NCI-H1930 (cell line): ENCODE results near the gene FHDC1.

Source experiments
- DNase-seq, 2 experiments: peaks; one replicate each; lab custom pipeline; 2025; lab: John Stamatoyannopoulos, UW

Gene FHDC1

DNA sequence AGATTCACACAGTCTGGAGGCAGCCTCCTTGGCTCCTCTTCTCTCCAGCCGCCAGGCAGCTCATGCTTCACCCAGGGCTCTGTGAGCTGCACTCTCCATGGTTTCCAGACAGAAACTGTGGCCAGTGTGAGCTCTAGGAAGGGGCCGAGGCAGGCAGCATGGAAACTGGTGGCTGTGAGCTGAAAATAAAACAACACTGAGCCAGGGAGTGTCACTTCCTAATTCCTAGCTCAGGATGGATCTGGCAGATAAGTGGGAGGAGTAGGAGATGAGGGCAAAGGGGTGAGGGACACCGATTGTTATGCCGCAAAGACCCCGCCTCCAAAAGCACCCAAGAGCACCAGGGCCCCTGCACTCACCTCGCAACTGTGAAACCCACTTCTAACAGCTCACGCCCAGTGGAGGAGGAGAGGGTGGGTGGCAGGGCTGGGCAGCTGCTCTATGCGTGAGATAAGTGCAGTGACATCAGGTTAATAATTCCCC lies 69.8 kb downstream of the FHDC1 start:
- DNase-seq = no peak

DNA sequence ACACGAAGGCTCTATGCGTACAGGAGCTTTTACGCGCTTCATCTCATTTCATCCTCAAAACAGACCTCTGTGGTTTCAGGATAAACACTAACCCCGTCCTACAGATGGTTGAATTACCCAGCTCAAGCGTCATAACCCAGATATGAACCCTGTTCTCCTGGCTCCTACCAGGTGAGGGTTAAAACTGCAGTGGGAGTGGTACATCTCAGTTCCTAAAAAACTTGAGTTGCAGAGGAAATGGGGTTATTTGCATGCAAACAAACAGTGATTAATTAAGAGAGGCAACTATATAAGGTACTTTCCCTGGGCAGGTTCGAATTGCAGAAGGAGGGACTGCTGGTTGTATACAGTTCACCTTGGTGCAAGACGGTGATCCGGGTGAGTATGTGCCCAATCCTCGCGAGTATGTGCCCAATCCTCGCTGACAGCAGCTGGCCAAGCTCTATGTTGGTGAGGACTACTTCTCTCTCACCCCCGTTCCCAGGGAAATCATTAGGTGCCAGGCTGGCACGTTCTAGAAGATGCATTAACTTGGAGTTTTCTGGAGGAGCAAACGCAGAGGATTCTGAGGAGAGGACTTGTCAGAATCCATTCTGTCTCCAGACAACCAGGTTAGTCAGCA lies 72.6 kb downstream of the FHDC1 start:
- DNase-seq = no peak

- DNase-seq = no peak
Observed at GRCh38 chr4:153010146-153010545, 74.0 kb downstream of the FHDC1 start.

GRCh38 chr4:153013202-153013977 lies 77.3 kb downstream of the FHDC1 start:
- no peak for DNase-seq

DNA sequence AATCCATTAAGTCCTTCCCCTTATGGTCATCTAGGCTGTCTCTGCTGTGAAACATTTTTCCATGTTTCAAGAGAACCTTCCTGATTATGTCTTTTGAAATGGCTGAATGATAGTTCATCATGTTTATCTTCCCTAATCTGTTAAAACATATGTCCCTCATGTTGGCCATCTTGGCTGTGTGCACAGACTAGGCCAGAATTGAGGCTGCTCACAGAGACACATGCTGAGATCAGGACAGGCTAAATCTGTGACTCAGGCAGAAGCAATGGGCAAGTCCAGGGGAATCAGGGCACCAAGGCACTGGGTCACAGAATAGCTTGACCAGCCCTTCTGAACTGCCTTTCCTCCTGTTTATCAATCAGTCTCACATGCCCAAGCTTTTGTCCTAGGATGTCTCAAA lies 78.3 kb downstream of the FHDC1 start:
- no peak for DNase-seq

- DNase-seq = no peak
Observed at GRCh38 chr4:153016592-153016991, 80.5 kb downstream of the FHDC1 start.

- no peak for DNase-seq
Observed at GRCh38 chr4:153018031-153018430, 81.9 kb downstream of the FHDC1 start.

GRCh38 chr4:153018684-153019083 lies 82.6 kb downstream of the FHDC1 start:
- DNase-seq = no peak

- no peak for DNase-seq
Observed at GRCh38 chr4:153019906-153020305, 83.8 kb downstream of the FHDC1 start.

- DNase-seq = no peak
Observed at GRCh38 chr4:153020457-153020856, 84.3 kb downstream of the FHDC1 start.

GRCh38 chr4:153021276-153021675 lies 85.2 kb downstream of the FHDC1 start:
- no peak for DNase-seq

DNA sequence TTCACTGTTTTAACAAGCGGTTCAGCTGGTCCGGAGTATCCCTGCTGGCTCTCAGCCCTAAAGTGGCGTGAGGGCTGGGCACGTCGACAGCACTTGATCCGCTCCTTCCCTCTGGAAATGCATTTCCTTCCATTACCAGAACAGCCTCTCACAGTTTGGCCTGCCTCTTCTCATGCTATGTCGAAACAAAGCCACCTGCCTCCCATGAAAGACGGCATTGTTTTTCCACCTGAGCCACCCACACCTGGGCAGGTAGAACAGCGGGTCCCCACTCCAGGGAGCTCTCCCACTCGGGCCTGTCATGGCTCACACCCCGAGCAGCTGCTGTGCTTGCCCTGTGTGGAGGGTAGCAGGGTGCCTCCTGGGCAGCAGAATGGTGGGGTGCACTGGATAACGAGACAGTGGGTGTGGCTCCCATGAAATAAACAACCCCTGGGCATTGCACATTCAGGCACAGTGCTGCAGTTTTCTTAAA lies 86.2 kb downstream of the FHDC1 start:
- no peak for DNase-seq

DNA sequence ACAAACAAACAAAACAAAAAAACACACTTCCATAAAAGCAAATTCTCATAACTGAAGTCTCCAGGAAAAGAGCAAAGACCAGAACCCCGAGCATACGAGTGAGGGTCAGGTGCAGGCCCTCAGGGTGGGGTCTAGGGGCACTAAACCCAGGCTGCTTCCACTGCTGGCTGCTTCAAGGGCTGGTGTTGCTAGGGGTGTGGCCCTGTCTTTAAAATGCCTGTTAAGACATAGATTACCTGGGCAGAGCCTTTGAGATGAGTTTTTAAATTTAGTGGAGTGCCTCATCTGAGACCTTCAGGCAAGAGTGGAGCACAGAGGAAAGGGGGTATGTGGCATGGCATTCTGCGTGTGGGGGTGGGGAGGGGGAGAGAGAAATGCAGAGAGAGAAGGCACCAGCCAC lies 87.0 kb downstream of the FHDC1 start:
- no peak for DNase-seq

DNA sequence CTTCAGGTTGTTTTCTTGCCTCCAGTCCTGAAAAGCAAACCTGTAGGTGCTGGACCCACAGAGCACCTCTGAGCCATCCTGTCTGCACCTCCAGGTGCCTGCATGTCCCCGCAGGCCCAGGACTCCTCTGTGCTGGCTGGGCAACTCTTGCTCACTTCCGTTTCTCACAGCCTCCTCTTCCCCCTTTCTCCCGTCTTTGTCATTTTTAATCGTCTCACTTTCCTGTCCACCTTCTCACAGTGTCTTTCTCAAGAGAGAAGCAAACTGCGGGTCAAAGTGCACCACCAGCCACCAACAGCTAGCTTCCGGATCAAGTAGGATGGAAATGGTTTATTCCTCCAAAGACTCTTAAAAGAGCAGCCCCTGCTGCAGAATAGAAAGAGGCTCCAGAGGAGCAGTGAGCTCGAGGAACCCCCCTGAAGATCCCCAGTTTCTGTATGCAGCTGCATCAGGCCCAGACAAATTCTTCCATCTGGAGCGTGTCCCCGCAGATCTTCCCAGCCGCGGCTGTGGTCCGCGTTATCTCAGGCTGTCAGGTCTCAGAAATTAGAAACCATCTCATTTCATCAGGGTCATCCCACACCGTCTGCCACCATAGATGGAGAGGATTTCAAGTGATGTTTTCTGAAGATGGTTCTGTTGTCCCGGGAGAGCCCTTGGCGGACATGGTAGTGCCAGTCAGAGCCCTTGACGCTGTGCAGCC lies 87.7 kb downstream of the FHDC1 start:
- DNase-seq = no peak

- no peak for DNase-seq
Observed at GRCh38 chr4:153024466-153024865, 88.3 kb downstream of the FHDC1 start.

DNA sequence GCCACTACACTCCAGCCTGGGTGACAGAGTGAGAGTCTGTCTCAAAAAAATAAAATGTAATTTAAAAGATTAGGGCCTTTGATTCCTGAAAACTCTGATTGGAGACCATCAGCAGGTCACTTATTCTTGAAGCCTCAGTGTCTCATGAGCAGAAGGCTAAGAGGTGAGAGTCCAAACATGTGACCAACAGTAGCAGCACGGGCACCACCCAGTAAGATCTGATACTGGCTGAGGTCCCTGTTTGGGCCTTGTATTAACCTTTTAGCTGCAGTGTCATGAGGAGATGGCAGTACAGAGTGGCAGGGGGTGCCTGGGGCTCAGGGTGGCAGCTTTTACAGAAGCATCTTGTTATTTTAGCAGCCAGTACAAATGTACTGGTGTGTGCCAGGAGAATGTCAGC lies 89.3 kb downstream of the FHDC1 start:
- DNase-seq = no peak

- DNase-seq = no peak
Observed at GRCh38 chr4:153026591-153027346, 90.6 kb downstream of the FHDC1 start.

DNA sequence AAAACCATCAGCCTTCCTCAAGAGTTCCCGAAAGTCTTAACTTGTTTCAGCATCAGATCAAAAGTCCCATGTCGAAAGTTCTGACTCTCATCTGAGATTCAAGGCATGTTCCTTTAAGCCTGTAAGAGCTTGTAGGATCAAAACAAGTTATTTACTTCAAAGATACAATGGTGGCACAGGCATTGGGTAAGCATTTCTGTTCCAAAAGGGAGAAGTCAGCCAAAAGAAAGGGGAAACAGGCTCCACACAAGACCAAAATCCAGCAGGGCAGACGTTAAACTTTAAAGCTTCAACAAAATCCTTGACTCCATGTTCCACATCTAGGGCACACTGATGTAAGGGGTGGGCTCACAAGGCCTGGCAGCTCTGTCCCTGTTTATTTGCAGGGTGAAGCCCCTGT lies 91.7 kb downstream of the FHDC1 start:
- no peak for DNase-seq

- no peak for DNase-seq
Observed at GRCh38 chr4:153028535-153028934, 92.4 kb downstream of the FHDC1 start.
